HepG2 (cell line): ENCODE data around the gene NECAB2. TPM values are rescaled to one million over a fixed set of nuclear protein-coding genes. Genes with fewer than 3 reads are reported as not detected.

Experiments
- PRDM15 ChIP-seq: sonication (generic); formaldehyde crosslinking; IDR thresholded peaks from 2 replicates; pipeline ENCODE4 v1.4.0; 2020; ENCODE audit warnings: missing genetic modification reagents
- PRMT3 ChIP-seq: sonication (generic); formaldehyde crosslinking; IDR thresholded peaks from 2 replicates; pipeline ENCODE4 v1.8.1; 2022; ENCODE audit warnings: low read depth, mild to moderate bottlenecking, moderate library complexity, missing genetic modification reagents, borderline replicate concordance
- RXRB ChIP-seq: IDR thresholded peaks from 2 replicates; pipeline ENCODE4 v1.6.1; 2016; ENCODE audit warnings: borderline replicate concordance, missing genetic modification reagents, missing compliant biosample characterization
- SAFB2 ChIP-seq: sonication (generic); formaldehyde crosslinking; IDR thresholded peaks from 2 replicates; pipeline ENCODE4 v1.5.1; 2020; ENCODE audit warnings: missing genetic modification reagents, low read depth, mild to moderate bottlenecking, borderline replicate concordance
- SRSF4 ChIP-seq: fragments of 200-400 bp; formaldehyde crosslinking; IDR thresholded peaks from one replicate; pipeline ENCODE4 v1.6.1; 2018; ENCODE audit warnings: mild to moderate bottlenecking, low read depth, low read length, moderate library complexity; ENCODE audit not compliant: poor library complexity, severe bottlenecking
- USF2 ChIP-seq, 2 experiments: sonication (generic) in 1 of 2; formaldehyde crosslinking in 1 of 2; IDR thresholded peaks; 2 replicates each; pipeline versions ENCODE4 v1.5.1 to v1.6.1; 2011 to 2020; ENCODE audit warnings: borderline replicate concordance in 1 of 2, low read depth in 1 of 2, low read length in 1 of 2, mild to moderate bottlenecking in 1 of 2, missing genetic modification reagents in 1 of 2, moderate library complexity in 1 of 2
- ZBTB3 ChIP-seq: sonication (generic); formaldehyde crosslinking; IDR thresholded peaks from 2 replicates; pipeline ENCODE4 v1.4.0; 2020; ENCODE audit warnings: low read depth, mild to moderate bottlenecking, moderate library complexity, missing genetic modification reagents, borderline replicate concordance
- ZBTB4 ChIP-seq: sonication (generic); formaldehyde crosslinking; IDR thresholded peaks from 2 replicates; pipeline ENCODE4 v1.4.0; 2020; ENCODE audit warnings: missing genetic modification reagents, mild to moderate bottlenecking, borderline replicate concordance
- ZNF142 ChIP-seq: sonication (generic); formaldehyde crosslinking; IDR thresholded peaks from 2 replicates; pipeline ENCODE4 v1.4.0; 2020; ENCODE audit warnings: missing genetic modification reagents
- ZNF512 ChIP-seq: sonication (generic); formaldehyde crosslinking; IDR thresholded peaks from 2 replicates; pipeline ENCODE4 v1.4.0; 2020; ENCODE audit warnings: mild to moderate bottlenecking, missing genetic modification reagents
- polyA plus RNA-seq, 8 experiments: library from polyadenylated mRNA; depleted of rRNA in 3 of 8; stranded (reverse) in 7 of 8; unstranded in 1 of 8; fragments of >200 nt; fragmentation: Illumina TruSeq in 4 of 8; extraction: Trizol in 4 of 8; gene quantifications; 2 replicates each; pipeline versions ENCODE4 v1.2.1 to v1.2.3, GENCODE V29; 2011 to 2016; ENCODE audit warnings: low read depth in 4 of 8, missing spikeins in 1 of 8, mixed read lengths in 1 of 8; ENCODE audit not compliant: insufficient read depth in 1 of 8
- total RNA-seq, 5 experiments: library from RNA; depleted of rRNA; stranded (reverse); fragments of >200 nt; fragmentation: Illumina TruSeq; extraction: Trizol; gene quantifications; 2 replicates each; pipeline ENCODE4 v1.2.3, GENCODE V29; 2016; ENCODE audit warnings: low read depth in 1 of 5

The NECAB2 gene
- total and polyA plus RNA-seq, 2 of the 13 experiments (the other 11 are each of a cell fraction or from before 2014, with no cell fraction given), result 0.21 to 0.49 TPM

GRCh38 chr16:83954577-83955016 lies 13.4 kb upstream of the NECAB2 start (continued):
- TF ChIP-seq ZNF142 (CRISPR knock-in tag) (no peak), SAFB2 (no peak), ZBTB4 (CRISPR knock-in tag) (no peak), ZBTB3 (CRISPR knock-in tag) (no peak), RXRB (CRISPR knock-in tag) (peak; percentile 31; the same call in 1 of the 2 replicates), SRSF4 (no peak), PRMT3 (CRISPR knock-in tag) (no peak), ZNF512 (CRISPR knock-in tag) (no peak), PRDM15 (CRISPR knock-in tag) (0 out of 2 replicates have a peak, but pooled peaks have one; percentile 30), USF2 (IDR thresholded peaks at IDR 0.05; ENCODE audit: low read depth, low read length) (no peak), USF2 (CRISPR knock-in tag; IDR thresholded peaks at IDR 0.05; ENCODE audit: borderline replicate concordance) (no peak)
